Neural cell (in vitro differentiated cells): ENCODE data around the gene DCLK1. TPM values are rescaled to one million over a fixed set of nuclear protein-coding genes. Genes with fewer than 3 reads are reported as not detected.
A peak's percentile ranks its signal among the peaks of the same experiment; 100 is the strongest.

ENCODE experiments used
- H2AFZ ChIP-seq: fragments of 200-600, 300-800 bp; sonication (generic), shearing (Covaris generic); 2 replicates; pipeline ENCODE4 v1.6.0; 2014; ENCODE audit warnings: low read depth, mild to moderate bottlenecking, antibody characterized with exemption, low read length, moderate library complexity
- H3F3A ChIP-seq: fragments of 200-600 bp; shearing (Covaris generic); 2 replicates; pipeline ENCODE4 v1.6.1; 2016; ENCODE audit warnings: mild to moderate bottlenecking, moderate library complexity, mixed read lengths, antibody characterized with exemption, low read length; ENCODE audit not compliant: insufficient read depth, poor library complexity, severe bottlenecking
- H3K27ac ChIP-seq: fragments of 200-600, 300-800 bp; sonication (generic), shearing (Covaris generic); 2 replicates; pipeline ENCODE4 v1.5.1; 2014; ENCODE audit warnings: mild to moderate bottlenecking, low read length, moderate library complexity
- H3K27me3 ChIP-seq: fragments of 300-800, 200-600 bp; sonication (generic), shearing (Covaris generic); 2 replicates; pipeline ENCODE4 v1.6.0; 2014; ENCODE audit warnings: mild to moderate bottlenecking, low read depth, low read length, moderate library complexity; ENCODE audit not compliant: insufficient read depth
- H3K36me3 ChIP-seq: fragments of 300-800, 200-600 bp; sonication (generic), shearing (Covaris generic); 2 replicates; pipeline ENCODE4 v1.5.1; 2014; ENCODE audit warnings: mild to moderate bottlenecking, antibody characterized with exemption, low read length, moderate library complexity; ENCODE audit not compliant: insufficient read depth
- H3K4me2 ChIP-seq: fragments of 300-800, 200-600 bp; sonication (generic), shearing (Covaris generic); 2 replicates; pipeline ENCODE4 v1.6.0; 2014; ENCODE audit warnings: mild to moderate bottlenecking, low read length
- H3K4me3 ChIP-seq: fragments of 300-800, 200-600 bp; sonication (generic), shearing (Covaris generic); 2 replicates; pipeline ENCODE4 v1.5.1; 2014; ENCODE audit warnings: mild to moderate bottlenecking, low read length, moderate library complexity
- H3K79me2 ChIP-seq: fragments of 200-600 bp; shearing (Covaris generic); replicated peaks from 2 replicates; pipeline ENCODE4 v1.6.0; 2014; ENCODE audit warnings: mild to moderate bottlenecking, low read length, moderate library complexity; ENCODE audit not compliant: insufficient read depth
- H3K9ac ChIP-seq: fragments of 300-800, 200-600 bp; sonication (generic), shearing (Covaris generic); 2 replicates; pipeline ENCODE4 v1.6.1; 2016; ENCODE audit warnings: mild to moderate bottlenecking, low read length, mixed read lengths
- H3K9me2 ChIP-seq: fragments of 200-600 bp; shearing (Covaris generic); 2 replicates; pipeline ENCODE4 v1.6.1; 2016; ENCODE audit warnings: mild to moderate bottlenecking, low read length, mixed read lengths; ENCODE audit not compliant: insufficient read depth
- H3K9me3 ChIP-seq: fragments of 200-600, 300-800 bp; sonication (generic), shearing (Covaris generic); 2 replicates; pipeline ENCODE4 v1.6.1; 2016; ENCODE audit warnings: mild to moderate bottlenecking, mixed run types, low read length, moderate library complexity, mixed read lengths
- H4K20me1 ChIP-seq: fragments of 200-600 bp; shearing (Covaris generic); 2 replicates; pipeline ENCODE4 v1.6.1; 2016; ENCODE audit warnings: mild to moderate bottlenecking, mixed run types; ENCODE audit not compliant: insufficient read depth
- CTCF ChIP-seq: fragments of 450-650 bp; IDR thresholded peaks from 2 replicates; pipeline ENCODE4 v1.5.1; 2014; ENCODE audit warnings: antibody characterized with exemption, mild to moderate bottlenecking, moderate library complexity; ENCODE audit not compliant: poor library complexity, severe bottlenecking
- EP300 ChIP-seq: fragments of 450-650 bp; conservative IDR thresholded peaks from 2 replicates; pipeline ENCODE4 v1.6.1; 2014; ENCODE audit warnings: antibody characterized with exemption, mild to moderate bottlenecking, moderate library complexity; ENCODE audit not compliant: poor library complexity, severe bottlenecking
- EZH2 ChIP-seq: fragments of 200-600, 300-800 bp; shearing (Covaris generic), sonication (generic); IDR thresholded peaks from 2 replicates; pipeline ENCODE4 v1.6.1; 2014; ENCODE audit warnings: antibody characterized with exemption, low read length, borderline replicate concordance, mild to moderate bottlenecking; ENCODE audit not compliant: insufficient read depth, poor library complexity, severe bottlenecking
- MXI1 ChIP-seq: fragments of 450-650 bp; conservative IDR thresholded peaks from 2 replicates; pipeline ENCODE4 v1.6.1; 2014; ENCODE audit warnings: antibody characterized with exemption, mild to moderate bottlenecking; ENCODE audit not compliant: poor library complexity, severe bottlenecking
- POLR2AphosphoS5 ChIP-seq: IDR thresholded peaks from 2 replicates; pipeline ENCODE4 v1.6.1; 2012
- RAD21 ChIP-seq: fragments of 450-650 bp; conservative IDR thresholded peaks from 2 replicates; pipeline ENCODE4 v1.6.1; 2014; ENCODE audit warnings: antibody characterized with exemption, mild to moderate bottlenecking, moderate library complexity
- REST ChIP-seq: IDR thresholded peaks from 2 replicates; pipeline ENCODE4 v1.6.1; 2012; ENCODE audit warnings: borderline replicate concordance
- SMC3 ChIP-seq: fragments of 450-650 bp; conservative IDR thresholded peaks from 2 replicates; pipeline ENCODE4 v1.6.1; 2014; ENCODE audit warnings: antibody characterized with exemption, mild to moderate bottlenecking, moderate library complexity; ENCODE audit not compliant: poor library complexity
- TAF1 ChIP-seq: IDR thresholded peaks from 2 replicates; pipeline ENCODE4 v1.6.1; 2012; ENCODE audit warnings: low read depth
- polyA plus RNA-seq: library from polyadenylated mRNA; depleted of rRNA; stranded (reverse); fragments of >200 nt; gene quantifications from 2 replicates; pipeline ENCODE4 v1.2.3, GENCODE V29; 2014

The DCLK1 gene
- polyA plus RNA-seq, 1 donor from 2014 or later, result 124 TPM

GRCh38 chr13:35888457-35888883, 242.7 kb downstream of the DCLK1 start:
- H3K27me3 ChIP-seq, result no peaks in the 10 kb centered on the region
- no peak overlapping the region for H2AFZ ChIP-seq
- H3K79me2 ChIP-seq, result no peaks in the 10 kb centered on the region
- no peaks in the 10 kb centered on the region for H4K20me1 ChIP-seq
- H3K9ac ChIP-seq, result peak overlapping the region; percentile 32
- no peaks in the 10 kb centered on the region for H3K9me2 ChIP-seq
- peak overlapping the region; percentile 73 for H3K27ac ChIP-seq
- H3K4me3 ChIP-seq, result peak overlapping the region; percentile 44
- H3K36me3 ChIP-seq, result no peaks in the 10 kb centered on the region
- no peaks in the 10 kb centered on the region for H3F3A ChIP-seq
- no peaks in the 10 kb centered on the region for H3K9me3 ChIP-seq
- TF ChIP-seq CTCF (no peak), TAF1 (no peak), POLR2AphosphoS5 (no peak), MXI1 (no peak), SMC3 (no peak), EP300 (no peak), REST (no peak), RAD21 (no peak)
- H3K4me2 ChIP-seq, result peak overlapping the region; percentile 52

- Histone ChIP-seq H3K9me2 (no peaks in the 10 kb centered on the region), H3K27ac (no peak overlapping the region), H4K20me1 (no peaks in the 10 kb centered on the region), H3F3A (no peaks in the 10 kb centered on the region), H2AFZ (no peak overlapping the region), H3K9me3 (no peaks in the 10 kb centered on the region), H3K79me2 (no peaks in the 10 kb centered on the region), H3K9ac (no peak overlapping the region), H3K4me2 (no peak overlapping the region), H3K27me3 (no peaks in the 10 kb centered on the region), H3K4me3 (no peak overlapping the region), H3K36me3 (no peaks in the 10 kb centered on the region)
- TF ChIP-seq TAF1 (no peak), EZH2 (no peak), CTCF (no peak), MXI1 (no peak), EP300 (no peak), SMC3 (no peak), REST (no peak), RAD21 (no peak), POLR2AphosphoS5 (no peak)
Observed at GRCh38 chr13:35887115-35887666, 244.0 kb downstream of the DCLK1 start.
